HCT116 (cell line): ENCODE measurements around the gene GUCA2A. TPM values are rescaled to one million over a fixed set of nuclear protein-coding genes. Genes with fewer than 3 reads are reported as not detected.

Experiments
- ATAC-seq: fragments of 200-7000 bp; cut with Tn5 transposase; 2 replicates; pipeline ENCODE4 v1.9.1; 2020; ENCODE audit warnings: mild to moderate bottlenecking, moderate library complexity
- BruUV-seq: library from RNA; stranded (reverse); fragments of 400-500 nt; replicated peaks from 2 replicates; lab custom pipeline; 2021; lab: Mats Ljungman, UMichigan
- CTCF ChIA-PET: fragments of 300-600 bp; sonication (Branson Sonifier 250); formaldehyde crosslinking; loops from one replicate; lab custom pipeline; 2021; ENCODE audit warnings: antibody characterized with exemption; lab: Charles Lee
- POLR2A ChIA-PET: fragments of 300-600, 350-600 bp; sonication (Branson Sonifier 250); formaldehyde crosslinking; loops from one replicate; lab custom pipeline; 2021; ENCODE audit warnings: antibody characterized with exemption; lab: Charles Lee
- RAD21 ChIA-PET, 2 experiments: fragments of 300-600 bp; sonication (Branson Sonifier 250); formaldehyde crosslinking; loops; one replicate each; lab custom pipeline; 2023; ENCODE audit warnings: low total read pairs in 2 of 2; ENCODE audit not compliant: uncharacterized antibody in 2 of 2, unreplicated experiment in 2 of 2, low non-redundant PET in 1 of 2; lab: Charles Lee
- DNase-seq: peaks from one replicate; pipeline ENCODE4 v3.0.0-alpha.2; 2010; ENCODE audit warnings: low read depth, low spot score
- H2AFZ ChIP-seq: fragments of 200-600 bp; shearing (Covaris generic), sonication (generic); 2 replicates; pipeline ENCODE4 v1.6.1; 2017; ENCODE audit warnings: low read depth, mixed run types, mixed read lengths, antibody characterized with exemption, low read length; ENCODE audit not compliant: poor library complexity, severe bottlenecking
- H3K27ac ChIP-seq: 2 replicates; pipeline ENCODE4 v1.5.1; 2012; ENCODE audit warnings: low read depth, low read length
- H3K27me3 ChIP-seq: fragments of 200-600 bp; sonication (generic); 2 replicates; pipeline ENCODE4 v1.6.1; 2016; ENCODE audit warnings: mixed run types, low read length, mixed read lengths; ENCODE audit not compliant: insufficient read depth
- H3K36me3 ChIP-seq, 2 experiments: fragments of 200-500 bp in 1 of 2; fragments of 200-600 bp in 1 of 2; sonication (Bioruptor generic) in 1 of 2; sonication (generic) in 1 of 2; 2 replicates each; pipeline versions ENCODE4 v1.5.1 to v1.6.1; 2014 to 2016; ENCODE audit warnings: low read length in 2 of 2, inconsistent platforms in 1 of 2, mixed read lengths in 1 of 2, mixed run types in 1 of 2; ENCODE audit not compliant: insufficient read depth in 2 of 2, control insufficient read depth in 1 of 2
- H3K4me1 ChIP-seq, 2 experiments: fragments of 200-600 bp in 1 of 2; sonication (generic) in 1 of 2; 2 replicates each; pipeline versions ENCODE4 v1.5.1 to v1.6.1; 2012 to 2017; ENCODE audit warnings: low read length in 2 of 2, inconsistent platforms in 1 of 2, mild to moderate bottlenecking in 1 of 2, mixed read lengths in 1 of 2, mixed run types in 1 of 2, moderate library complexity in 1 of 2; ENCODE audit not compliant: insufficient read depth in 2 of 2, control insufficient read depth in 1 of 2
- H3K4me2 ChIP-seq: fragments of 200-600 bp; sonication (generic); 2 replicates; pipeline ENCODE4 v1.6.1; 2017; ENCODE audit warnings: mixed run types, low read length, mixed read lengths
- H3K4me3 ChIP-seq, 2 experiments: fragments of 200-600 bp in 1 of 2; sonication (generic) in 1 of 2; replicated peaks in 1 of 2; 2 replicates each; pipeline ENCODE4 v1.5.1; 2011 to 2016; ENCODE audit warnings: low read length in 2 of 2, control low read depth in 1 of 2, low read depth in 1 of 2, mild to moderate bottlenecking in 1 of 2, mixed read lengths in 1 of 2, mixed run types in 1 of 2
- H3K79me2 ChIP-seq: fragments of 200-600 bp; sonication (generic); 2 replicates; pipeline ENCODE4 v1.6.1; 2017; ENCODE audit warnings: mild to moderate bottlenecking, mixed run types, low read length, moderate library complexity, mixed read lengths; ENCODE audit not compliant: insufficient read depth
- H3K9ac ChIP-seq: fragments of 200-600 bp; sonication (generic); 2 replicates; pipeline ENCODE4 v1.6.1; 2016; ENCODE audit warnings: low read length, mixed read lengths
- H3K9me2 ChIP-seq: fragments of 200-600 bp; sonication (generic), shearing (Covaris generic); 2 replicates; pipeline ENCODE4 v1.6.1; 2017; ENCODE audit warnings: mixed run types, mild to moderate bottlenecking, moderate library complexity; ENCODE audit not compliant: insufficient read depth
- H3K9me3 ChIP-seq, 2 experiments: fragments of 200-500 bp in 1 of 2; fragments of 200-600 bp in 1 of 2; sonication (Bioruptor generic) in 1 of 2; sonication (generic) in 1 of 2; 2 replicates each; pipeline ENCODE4 v1.6.1; 2014 to 2017; ENCODE audit warnings: low read length in 2 of 2, mixed read lengths in 2 of 2, inconsistent platforms in 1 of 2, low read depth in 1 of 2, mild to moderate bottlenecking in 1 of 2, mixed run types in 1 of 2, moderate library complexity in 1 of 2; ENCODE audit not compliant: control insufficient read depth in 1 of 2, insufficient read depth in 1 of 2
- H4K20me1 ChIP-seq: fragments of 200-600 bp; sonication (generic), shearing (Covaris generic); 2 replicates; pipeline ENCODE4 v1.6.1; 2017; ENCODE audit warnings: mixed run types, mild to moderate bottlenecking, moderate library complexity; ENCODE audit not compliant: insufficient read depth
- EGR1 ChIP-seq: IDR thresholded peaks from 2 replicates; pipeline ENCODE4 v1.6.1; 2012; ENCODE audit warnings: low read depth
- ELF1 ChIP-seq: IDR thresholded peaks from 2 replicates; pipeline ENCODE4 v1.6.1; 2012; ENCODE audit warnings: low read depth, borderline replicate concordance
- EZH2phosphoT487 ChIP-seq: fragments of 200-600 bp; IDR thresholded peaks from 2 replicates; pipeline ENCODE4 v1.6.1; 2018; ENCODE audit warnings: antibody characterized with exemption, borderline replicate concordance
- FOSL1 ChIP-seq: IDR thresholded peaks from 2 replicates; pipeline ENCODE4 v1.6.1; 2012; ENCODE audit warnings: low read depth
- POLR2A ChIP-seq: IDR thresholded peaks from 2 replicates; pipeline ENCODE4 v1.7.0; 2011; ENCODE audit warnings: borderline replicate concordance; ENCODE audit not compliant: insufficient read depth, insufficient read length; ENCODE audit errors: extremely low read depth
- POLR2AphosphoS5 ChIP-seq: IDR thresholded peaks from 2 replicates; pipeline ENCODE4 v1.6.1; 2011; ENCODE audit warnings: mild to moderate bottlenecking, low read depth, low read length, moderate library complexity
- SIN3A ChIP-seq: IDR thresholded peaks from 2 replicates; pipeline ENCODE4 v1.6.1; 2012; ENCODE audit warnings: low read depth
- SP1 ChIP-seq: IDR thresholded peaks from 2 replicates; pipeline ENCODE4 v1.6.1; 2012; ENCODE audit warnings: low read depth
- SRF ChIP-seq: IDR thresholded peaks from 2 replicates; pipeline ENCODE4 v1.6.1; 2012; ENCODE audit warnings: low read depth
- intact Hi-C: fragments of 100-400 bp; cut with micrococcal nuclease; formaldehyde crosslinking; loops from 2 replicates; pipeline ENCODE4 v1.10.0; 2022
- total RNA-seq: library from RNA; stranded (reverse); gene quantifications from one replicate; pipeline ENCODE4 v1.2.1, GENCODE V29; 2021; ENCODE audit not compliant: unreplicated experiment
- TF ChIP-seq, protein P1 (sequence below): IDR thresholded peaks from 2 replicates; pipeline ENCODE4 v1.6.1; 2012; ENCODE audit warnings: low read depth

GUCA2A gene
- total RNA-seq, 1 experiment from 2014 or later, result not detected

DNA sequence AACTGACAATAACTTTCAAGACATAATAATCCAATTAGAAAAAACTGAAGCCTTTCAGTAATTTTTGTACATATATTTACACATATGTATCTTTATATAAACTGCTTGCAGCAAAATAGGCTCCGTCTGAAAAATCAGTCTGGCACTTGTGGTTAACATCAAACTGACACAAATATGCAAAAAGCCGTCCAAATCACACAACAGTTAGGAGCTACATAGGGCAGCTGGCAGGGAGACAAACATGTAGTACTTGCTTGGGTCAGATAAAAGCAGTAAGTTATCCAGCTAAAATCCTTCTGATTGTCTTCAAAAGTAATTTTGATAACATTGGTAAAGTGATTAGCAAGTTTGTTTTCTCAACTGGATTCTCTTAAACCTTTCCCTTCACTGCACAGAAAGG, 14.7 kb upstream of the GUCA2A start:
- ATAC-seq (no peak), DNase-seq (no peak)
- no peak overlapping the region for H3K4me3 ChIP-seq
- H3K27me3 ChIP-seq, result no peaks in the 10 kb centered on the region
- TF ChIP-seq POLR2AphosphoS5 (no peak), SIN3A (no peak), EGR1 (no peak)
- H3K9me3 ChIP-seq, result no peaks in the 10 kb centered on the region
- no peaks in the 10 kb centered on the region for H3K79me2 ChIP-seq
- ChIA-PET CTCF (no interaction called here), POLR2A (no interaction called here), RAD21 (no interaction called here)
- no peaks in the 10 kb centered on the region for H3K9me2 ChIP-seq
- H3K4me1 ChIP-seq, result peaks cover 0 to under 1% of the 10 kb centered on the region in 2 experiments; a peak in 2 of 4 replicates
- H4K20me1 ChIP-seq, result 0 out of 2 replicates have a peak, but pooled peaks cover 5% of the 10 kb centered on the region
- intact Hi-C loops, result loop anchor here (10.0 kb wide), 2 partner anchors 556 to 914 kb away; no protein-coding TSS in a partner anchor
- BruUV-seq, result no TSS peak
- no peak overlapping the region for H3K4me2 ChIP-seq
- H2AFZ ChIP-seq, result no peak overlapping the region
- peaks cover 0 to 10% of the 10 kb centered on the region in 2 experiments; a peak in 1 of 4 replicates for H3K36me3 ChIP-seq
- H3K27ac ChIP-seq, result no peak overlapping the region
- no peak overlapping the region for H3K9ac ChIP-seq

DNA sequence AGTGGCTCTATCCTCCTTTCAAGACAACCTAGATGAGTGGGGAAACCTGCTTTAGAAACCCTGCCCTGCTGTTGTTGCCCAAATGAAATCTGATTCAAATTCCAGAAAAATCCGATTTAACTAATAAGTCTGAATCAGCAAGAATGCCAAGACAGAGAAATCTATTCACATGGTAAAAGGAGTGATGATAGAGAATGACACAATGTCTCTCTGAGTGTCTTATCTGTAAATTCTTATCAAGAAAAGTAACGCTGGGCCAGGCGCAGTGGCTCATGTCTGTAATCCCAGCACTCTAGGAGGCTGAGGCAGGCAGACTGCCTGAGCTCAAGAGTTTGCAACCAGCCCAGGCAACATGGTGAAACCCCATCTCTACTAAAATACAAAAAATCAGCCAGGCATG, 13.7 kb upstream of the GUCA2A start:
- Histone ChIP-seq H3K4me1 (peaks cover 0 to 10% of the 10 kb centered on the region in 2 experiments), H3K27ac (no peak overlapping the region), H3K4me2 (no peak overlapping the region), H3K79me2 (no peaks in the 10 kb centered on the region), H3K27me3 (no peaks in the 10 kb centered on the region), H3K9me2 (no peaks in the 10 kb centered on the region), H3K9ac (no peak overlapping the region), H2AFZ (no peak overlapping the region), H3K36me3 (peaks cover 0 to 10% of the 10 kb centered on the region in 2 experiments; a peak in 1 of 4 replicates), H3K4me3 (no peak overlapping the region), H4K20me1 (0 out of 2 replicates have a peak, but pooled peaks cover 5% of the 10 kb centered on the region), H3K9me3 (no peaks in the 10 kb centered on the region)
- no peak for DNase-seq
- intact Hi-C loops, result loop anchor here (10.0 kb wide), 2 partner anchors 557 to 913 kb away; no protein-coding TSS in a partner anchor
- ChIA-PET CTCF (no interaction called here), POLR2A (no interaction called here), RAD21 (no interaction called here)
- TF ChIP-seq POLR2A (no peak), ELF1 (no peak), SP1 (no peak), EZH2phosphoT487 (no peak), FOSL1 (no peak), SRF (no peak)
- TF ChIP-seq, protein P1, sequence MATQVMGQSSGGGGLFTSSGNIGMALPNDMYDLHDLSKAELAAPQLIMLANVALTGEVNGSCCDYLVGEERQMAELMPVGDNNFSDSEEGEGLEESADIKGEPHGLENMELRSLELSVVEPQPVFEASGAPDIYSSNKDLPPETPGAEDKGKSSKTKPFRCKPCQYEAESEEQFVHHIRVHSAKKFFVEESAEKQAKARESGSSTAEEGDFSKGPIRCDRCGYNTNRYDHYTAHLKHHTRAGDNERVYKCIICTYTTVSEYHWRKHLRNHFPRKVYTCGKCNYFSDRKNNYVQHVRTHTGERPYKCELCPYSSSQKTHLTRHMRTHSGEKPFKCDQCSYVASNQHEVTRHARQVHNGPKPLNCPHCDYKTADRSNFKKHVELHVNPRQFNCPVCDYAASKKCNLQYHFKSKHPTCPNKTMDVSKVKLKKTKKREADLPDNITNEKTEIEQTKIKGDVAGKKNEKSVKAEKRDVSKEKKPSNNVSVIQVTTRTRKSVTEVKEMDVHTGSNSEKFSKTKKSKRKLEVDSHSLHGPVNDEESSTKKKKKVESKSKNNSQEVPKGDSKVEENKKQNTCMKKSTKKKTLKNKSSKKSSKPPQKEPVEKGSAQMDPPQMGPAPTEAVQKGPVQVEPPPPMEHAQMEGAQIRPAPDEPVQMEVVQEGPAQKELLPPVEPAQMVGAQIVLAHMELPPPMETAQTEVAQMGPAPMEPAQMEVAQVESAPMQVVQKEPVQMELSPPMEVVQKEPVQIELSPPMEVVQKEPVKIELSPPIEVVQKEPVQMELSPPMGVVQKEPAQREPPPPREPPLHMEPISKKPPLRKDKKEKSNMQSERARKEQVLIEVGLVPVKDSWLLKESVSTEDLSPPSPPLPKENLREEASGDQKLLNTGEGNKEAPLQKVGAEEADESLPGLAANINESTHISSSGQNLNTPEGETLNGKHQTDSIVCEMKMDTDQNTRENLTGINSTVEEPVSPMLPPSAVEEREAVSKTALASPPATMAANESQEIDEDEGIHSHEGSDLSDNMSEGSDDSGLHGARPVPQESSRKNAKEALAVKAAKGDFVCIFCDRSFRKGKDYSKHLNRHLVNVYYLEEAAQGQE, result no peak
- no TSS peak for BruUV-seq
- ATAC-seq, result no peak
